HAP-1 (cell line): ENCODE results near the gene FNTB.
A peak's percentile ranks its signal among the peaks of the same experiment; 100 is the strongest.

ENCODE experiments used
- DNase-seq, 2 experiments: peaks; one replicate each; pipeline ENCODE4 v3.0.0-alpha.2; 2016 to 2020; ENCODE audit warnings: low spot score in 2 of 2
- H3K27me3 ChIP-seq: fragments of 250-450 bp; sonication (Bioruptor Pico); 2 replicates; pipeline ENCODE4 v1.5.1; 2020; ENCODE audit warnings: low read depth, mild to moderate bottlenecking, moderate library complexity
- H3K36me3 ChIP-seq: fragments of 250-450 bp; sonication (Bioruptor Pico); replicated peaks from 2 replicates; pipeline ENCODE4 v1.5.1; 2020; ENCODE audit warnings: mild to moderate bottlenecking
- H3K4me1 ChIP-seq: fragments of 250-450 bp; sonication (Bioruptor Pico); 2 replicates; pipeline ENCODE4 v1.5.1; 2020; ENCODE audit warnings: mild to moderate bottlenecking
- H3K4me3 ChIP-seq: fragments of 250-450 bp; sonication (Bioruptor Pico); 2 replicates; pipeline ENCODE4 v1.5.1; 2020; ENCODE audit warnings: mild to moderate bottlenecking, moderate library complexity
- H3K9me3 ChIP-seq: fragments of 250-450 bp; sonication (Bioruptor Pico); 2 replicates; pipeline ENCODE4 v1.5.1; 2020; ENCODE audit warnings: mild to moderate bottlenecking, moderate library complexity
- in situ Hi-C: fragments of 300-500 bp; cut with MboI; formaldehyde crosslinking; loops from 3 replicates; pipeline ENCODE4 v1.14.3; 2020; ENCODE audit warnings: low sequenced_read_pairs, inconsistent platforms, mixed read lengths

FNTB gene

GRCh38 chr14:65001723-65002122 is 15.0 kb downstream of the FNTB start:
- DNase-seq = no peak
- in situ Hi-C loops = no loop called here
- Histone ChIP-seq H3K36me3 (0 out of 2 replicates have a peak, but pooled peaks cover 3% of the 10 kb centered on the region), H3K27me3 (no peaks in the 10 kb centered on the region), H3K9me3 (no peaks in the 10 kb centered on the region), H3K4me1 (peaks cover 20% of the 10 kb centered on the region), H3K4me3 (no peak overlapping the region)

- peaks cover 18% of the 10 kb centered on the region for H3K4me1 ChIP-seq
- no peak for DNase-seq
- in situ Hi-C loops = no loop called here
- 0 out of 2 replicates have a peak, but pooled peaks cover 3% of the 10 kb centered on the region for H3K36me3 ChIP-seq
- H3K9me3 ChIP-seq = no peaks in the 10 kb centered on the region
- H3K27me3 ChIP-seq = no peaks in the 10 kb centered on the region
- H3K4me3 ChIP-seq = no peak overlapping the region
These were observed 16.0 kb downstream of the FNTB start for GRCh38 chr14:65002586-65003210.

- H3K9me3 ChIP-seq = no peaks in the 10 kb centered on the region
- peaks cover 11% of the 10 kb centered on the region for H3K4me1 ChIP-seq
- 0 out of 2 replicates have a peak, but pooled peaks cover 3% of the 10 kb centered on the region for H3K36me3 ChIP-seq
- DNase-seq = no peak
- H3K27me3 ChIP-seq = no peaks in the 10 kb centered on the region
- in situ Hi-C loops = no loop called here
- H3K4me3 ChIP-seq = no peak overlapping the region
These were observed 16.7 kb downstream of the FNTB start for GRCh38 chr14:65003394-65003793.

GRCh38 chr14:65006261-65006721 is 19.6 kb downstream of the FNTB start:
- Histone ChIP-seq H3K27me3 (no peaks in the 10 kb centered on the region), H3K9me3 (no peaks in the 10 kb centered on the region), H3K36me3 (peaks cover 6% of the 10 kb centered on the region; the same call in 1 of the 2 replicates), H3K4me1 (peaks cover 10% of the 10 kb centered on the region), H3K4me3 (no peak overlapping the region)
- in situ Hi-C loops = no loop called here
- DNase-seq = no peak

GRCh38 chr14:65007202-65007601 is 20.5 kb downstream of the FNTB start:
- Histone ChIP-seq H3K9me3 (no peaks in the 10 kb centered on the region), H3K36me3 (peaks cover 6% of the 10 kb centered on the region; the same call in 1 of the 2 replicates), H3K4me3 (no peak overlapping the region), H3K27me3 (no peaks in the 10 kb centered on the region), H3K4me1 (peaks cover 10% of the 10 kb centered on the region)
- in situ Hi-C loops = no loop called here
- no peak for DNase-seq

GRCh38 chr14:65010211-65010931 is 23.7 kb downstream of the FNTB start:
- H3K4me3 ChIP-seq = no peak overlapping the region
- peaks cover 14% of the 10 kb centered on the region for H3K36me3 ChIP-seq
- no peaks in the 10 kb centered on the region for H3K9me3 ChIP-seq
- DNase-seq = no peak
- H3K4me1 ChIP-seq = no peaks in the 10 kb centered on the region
- H3K27me3 ChIP-seq = no peaks in the 10 kb centered on the region
- in situ Hi-C loops = no loop called here

- no peak for DNase-seq
These were observed 24.8 kb downstream of the FNTB start for GRCh38 chr14:65011538-65011937.

GRCh38 chr14:65012353-65012752 is 25.7 kb downstream of the FNTB start:
- Histone ChIP-seq H3K4me1 (no peaks in the 10 kb centered on the region), H3K4me3 (no peak overlapping the region), H3K36me3 (peaks cover 21% of the 10 kb centered on the region), H3K27me3 (no peaks in the 10 kb centered on the region), H3K9me3 (no peaks in the 10 kb centered on the region)
- in situ Hi-C loops = no loop called here
- DNase-seq = no peak

More at GRCh38 chr14:65011538-65011937, 24.8 kb downstream of the FNTB start:
- H3K4me3 ChIP-seq = no peak overlapping the region
- no peaks in the 10 kb centered on the region for H3K4me1 ChIP-seq
- H3K27me3 ChIP-seq = no peaks in the 10 kb centered on the region
- H3K36me3 ChIP-seq = peaks cover 19% of the 10 kb centered on the region
- no peaks in the 10 kb centered on the region for H3K9me3 ChIP-seq
- in situ Hi-C loops = no loop called here

- H3K9me3 ChIP-seq = no peaks in the 10 kb centered on the region
- in situ Hi-C loops = no loop called here
- H3K36me3 ChIP-seq = peaks cover 19% of the 10 kb centered on the region
- no peaks in the 10 kb centered on the region for H3K27me3 ChIP-seq
- no peak for DNase-seq
- no peaks in the 10 kb centered on the region for H3K4me1 ChIP-seq
- H3K4me3 ChIP-seq = no peak overlapping the region
These were observed 28.7 kb downstream of the FNTB start for GRCh38 chr14:65015391-65015790.

GRCh38 chr14:65016471-65016870 is 29.8 kb downstream of the FNTB start:
- H3K4me1 ChIP-seq = no peaks in the 10 kb centered on the region
- in situ Hi-C loops = no loop called here
- H3K4me3 ChIP-seq = no peak overlapping the region
- peaks cover 22% of the 10 kb centered on the region for H3K36me3 ChIP-seq
- DNase-seq = no peak
- H3K9me3 ChIP-seq = no peaks in the 10 kb centered on the region
- H3K27me3 ChIP-seq = no peaks in the 10 kb centered on the region

- no peaks in the 10 kb centered on the region for H3K27me3 ChIP-seq
- in situ Hi-C loops = no loop called here
- H3K4me1 ChIP-seq = no peaks in the 10 kb centered on the region
- no peak overlapping the region for H3K4me3 ChIP-seq
- peaks cover 13% of the 10 kb centered on the region for H3K36me3 ChIP-seq
- DNase-seq = peak; percentile 59 to 88
- H3K9me3 ChIP-seq = no peaks in the 10 kb centered on the region
These were observed 33.4 kb downstream of the FNTB start for GRCh38 chr14:65019944-65020566.

- no peak for DNase-seq
- Histone ChIP-seq H3K36me3 (peaks cover 16% of the 10 kb centered on the region; the same call in 1 of the 2 replicates), H3K9me3 (no peaks in the 10 kb centered on the region), H3K27me3 (no peaks in the 10 kb centered on the region), H3K4me3 (no peak overlapping the region), H3K4me1 (peaks cover 8% of the 10 kb centered on the region; the same call in 1 of the 2 replicates)
- in situ Hi-C loops = no loop called here
These were observed 38.3 kb downstream of the FNTB start for GRCh38 chr14:65024957-65025356.

GRCh38 chr14:65025818-65026217 is 39.1 kb downstream of the FNTB start:
- H3K27me3 ChIP-seq = no peaks in the 10 kb centered on the region
- H3K4me1 ChIP-seq = peaks cover 8% of the 10 kb centered on the region; the same call in 1 of the 2 replicates
- H3K9me3 ChIP-seq = no peaks in the 10 kb centered on the region
- H3K4me3 ChIP-seq = no peak overlapping the region
- in situ Hi-C loops = no loop called here
- DNase-seq = no peak
- peaks cover 16% of the 10 kb centered on the region; the same call in 1 of the 2 replicates for H3K36me3 ChIP-seq

- peaks cover 8% of the 10 kb centered on the region; the same call in 1 of the 2 replicates for H3K4me1 ChIP-seq
- in situ Hi-C loops = no loop called here
- DNase-seq = no peak
- no peaks in the 10 kb centered on the region for H3K27me3 ChIP-seq
- H3K4me3 ChIP-seq = no peak overlapping the region
- H3K36me3 ChIP-seq = peaks cover 13% of the 10 kb centered on the region; the same call in 1 of the 2 replicates
- no peaks in the 10 kb centered on the region for H3K9me3 ChIP-seq
These were observed 39.8 kb downstream of the FNTB start for GRCh38 chr14:65026526-65026925.
